Posterior vena cava (tissue), 2 donors: ENCODE measurements around the gene CASKIN1. TPM values are rescaled to one million over a fixed set of nuclear protein-coding genes. Genes with fewer than 3 reads are reported as not detected.

Experiments used
- DNase-seq: peaks from one replicate; pipeline ENCODE4 v3.0.0-alpha.2; 2020; ENCODE audit warnings: low spot score
- intact Hi-C, 2 donors: fragments of 100-400 bp; cut with DNase I; formaldehyde crosslinking; loops; one replicate each; pipeline versions ENCODE4 v1.14.1 to v1.14.2; 2022 to 2023
- total RNA-seq, 2 donors: library from RNA; stranded (reverse); fragmentation: NEBNext Ultra II Directional; extraction: Animal tissue kit (Norgen Biotek cat#: 25700); gene quantifications; one replicate each; pipeline ENCODE4 v1.2.1, GENCODE V29; 2021
- donor health status: DM: yes; HTN: yes; CAD: no.
- donor health status: DM: yes; HTN: yes; CAD: no.

Gene CASKIN1
- total RNA-seq, 2 donors from 2014 or later, result 0.05 TPM; not detected in 1

GRCh38 chr16:2199621-2200139 is 3.3 kb upstream of the CASKIN1 start:
- intact Hi-C loops, result loop anchor here in 1 of 2 donors (10.0 kb wide), 1 partner anchor 325 kb away; the partner anchor contains the start of gene AMDHD2
- no peak for DNase-seq

GRCh38 chr16:2199095-2199494 is 2.7 kb upstream of the CASKIN1 start:
- no peak for DNase-seq
- intact Hi-C loops, result no loop called here

- intact Hi-C loops, result no loop called here
- no peak for DNase-seq
These were observed 1.9 kb upstream of the CASKIN1 start for GRCh38 chr16:2198283-2198682.

GRCh38 chr16:2197765-2198164 is 1.4 kb upstream of the CASKIN1 start:
- intact Hi-C loops, result no loop called here

GRCh38 chr16:2196981-2197511 is 641 bp upstream of the CASKIN1 start:
- intact Hi-C loops, result no loop called here

More at GRCh38 chr16:2197765-2198164, 1.4 kb upstream of the CASKIN1 start:
- no peak for DNase-seq

GRCh38 chr16:2195322-2196161 is 863 bp downstream of the CASKIN1 start:
- DNase-seq, result no peak

More at GRCh38 chr16:2196981-2197511, 641 bp upstream of the CASKIN1 start:
- no peak for DNase-seq

GRCh38 chr16:2194852-2195321 is 1.5 kb downstream of the CASKIN1 start:
- intact Hi-C loops, result no loop called here

More at GRCh38 chr16:2195322-2196161, 863 bp downstream of the CASKIN1 start:
- intact Hi-C loops, result no loop called here

GRCh38 chr16:2194166-2194834 is 2.1 kb downstream of the CASKIN1 start:
- intact Hi-C loops, result no loop called here
- DNase-seq, result no peak

More at GRCh38 chr16:2194852-2195321, 1.5 kb downstream of the CASKIN1 start:
- DNase-seq, result no peak

GRCh38 chr16:2191446-2191706 is 5.0 kb downstream of the CASKIN1 start:
- no peak for DNase-seq
- intact Hi-C loops, result no loop called here

GRCh38 chr16:2190659-2191445 is 5.6 kb downstream of the CASKIN1 start:
- no peak for DNase-seq
- intact Hi-C loops, result no loop called here

- intact Hi-C loops, result no loop called here
These were observed 6.3 kb downstream of the CASKIN1 start for GRCh38 chr16:2190002-2190658.

GRCh38 chr16:2189252-2189893 is 7.0 kb downstream of the CASKIN1 start:
- DNase-seq, result no peak
- intact Hi-C loops, result no loop called here

More at GRCh38 chr16:2190002-2190658, 6.3 kb downstream of the CASKIN1 start:
- no peak for DNase-seq

- no peak for DNase-seq
- intact Hi-C loops, result no loop called here
These were observed 8.0 kb downstream of the CASKIN1 start for GRCh38 chr16:2188395-2188794.

- no peak for DNase-seq
- intact Hi-C loops, result no loop called here
These were observed 9.2 kb downstream of the CASKIN1 start for GRCh38 chr16:2187212-2187611.

- intact Hi-C loops, result no loop called here
- no peak for DNase-seq
These were observed 9.9 kb downstream of the CASKIN1 start for GRCh38 chr16:2186505-2186904.

GRCh38 chr16:2186064-2186463 is 10.3 kb downstream of the CASKIN1 start:
- intact Hi-C loops, result no loop called here
- DNase-seq, result no peak

- no peak for DNase-seq
- intact Hi-C loops, result no loop called here
These were observed 11.4 kb downstream of the CASKIN1 start for GRCh38 chr16:2184962-2185361.

GRCh38 chr16:2184346-2184745 is 12.1 kb downstream of the CASKIN1 start:
- DNase-seq, result no peak
- intact Hi-C loops, result no loop called here
